ENCODE data around the gene SCN4B.

DNA sequence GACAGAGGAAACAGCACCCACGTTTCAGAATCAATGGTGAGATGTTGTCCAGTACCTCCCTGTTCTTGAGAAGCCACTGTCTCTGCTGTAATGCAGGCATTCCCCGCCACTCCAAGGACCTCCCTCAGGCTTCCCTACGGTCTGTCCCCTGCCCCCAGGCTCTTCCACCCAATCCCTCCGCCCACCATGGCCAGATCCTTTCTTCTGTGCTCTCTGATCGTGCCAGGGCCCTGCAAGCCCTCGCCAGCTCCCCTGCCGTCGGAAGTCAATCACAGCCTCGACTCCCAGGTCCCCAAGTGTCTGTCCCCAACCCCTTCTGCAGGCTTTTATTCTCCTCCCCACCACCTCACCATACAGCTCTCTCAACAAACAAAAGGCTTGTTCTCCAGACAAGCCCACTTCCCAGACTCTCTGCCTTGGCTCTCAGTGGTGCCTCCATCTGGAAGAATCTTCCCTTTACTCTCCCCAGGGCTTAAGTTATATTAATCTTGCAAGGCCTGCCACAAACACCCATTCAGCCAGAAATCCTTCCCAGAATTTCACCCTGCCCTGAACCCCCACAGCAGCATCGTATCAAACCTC lies 13.7 kb downstream of the SCN4B start:
- no peak for TF ChIP-seq EZH2 (IDR thresholded peaks at IDR 0.05; ENCODE audit: low read length)
- TF ChIP-seq, protein P1, sequence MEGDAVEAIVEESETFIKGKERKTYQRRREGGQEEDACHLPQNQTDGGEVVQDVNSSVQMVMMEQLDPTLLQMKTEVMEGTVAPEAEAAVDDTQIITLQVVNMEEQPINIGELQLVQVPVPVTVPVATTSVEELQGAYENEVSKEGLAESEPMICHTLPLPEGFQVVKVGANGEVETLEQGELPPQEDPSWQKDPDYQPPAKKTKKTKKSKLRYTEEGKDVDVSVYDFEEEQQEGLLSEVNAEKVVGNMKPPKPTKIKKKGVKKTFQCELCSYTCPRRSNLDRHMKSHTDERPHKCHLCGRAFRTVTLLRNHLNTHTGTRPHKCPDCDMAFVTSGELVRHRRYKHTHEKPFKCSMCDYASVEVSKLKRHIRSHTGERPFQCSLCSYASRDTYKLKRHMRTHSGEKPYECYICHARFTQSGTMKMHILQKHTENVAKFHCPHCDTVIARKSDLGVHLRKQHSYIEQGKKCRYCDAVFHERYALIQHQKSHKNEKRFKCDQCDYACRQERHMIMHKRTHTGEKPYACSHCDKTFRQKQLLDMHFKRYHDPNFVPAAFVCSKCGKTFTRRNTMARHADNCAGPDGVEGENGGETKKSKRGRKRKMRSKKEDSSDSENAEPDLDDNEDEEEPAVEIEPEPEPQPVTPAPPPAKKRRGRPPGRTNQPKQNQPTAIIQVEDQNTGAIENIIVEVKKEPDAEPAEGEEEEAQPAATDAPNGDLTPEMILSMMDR (optimal IDR thresholded peaks at IDR 0.05 in 1 of 3, IDR thresholded peaks at IDR 0.05 in 1 of 3, conservative IDR thresholded peaks at IDR 0.05 in 1 of 3; ENCODE audit: extremely low read depth in 1 of 3, insufficient read depth in 2 of 3, low read length in 3 of 3): no peak
